ENCODE data around the gene PPP2R2C. TPM values are rescaled to one million over a fixed set of nuclear protein-coding genes. Genes with fewer than 3 reads are reported as not detected.
A peak's percentile ranks its signal among the peaks of the same experiment; 100 is the strongest.

Gene PPP2R2C
- total RNA-seq, 3 donors from 2014 or later = not detected

DNA sequence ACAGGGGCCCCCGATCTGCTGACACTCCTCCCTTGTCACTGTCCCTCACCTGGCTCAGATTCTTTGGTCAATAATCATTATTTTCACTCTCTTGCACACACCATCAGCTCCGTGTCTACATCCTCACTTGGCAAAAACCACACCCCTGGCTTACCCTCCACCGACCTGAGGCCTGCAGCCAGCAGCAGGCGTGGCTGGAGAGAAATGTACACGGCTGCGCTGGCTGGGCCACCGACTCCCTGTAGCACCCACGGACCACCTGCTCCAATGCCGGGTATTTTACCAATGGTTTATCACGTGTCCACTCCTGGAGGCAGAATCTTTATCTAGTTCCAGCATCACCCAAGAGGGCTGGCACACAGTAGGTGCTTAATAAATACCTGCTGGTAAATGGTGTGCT lies 104.3 kb downstream of the PPP2R2C start:
- Mint-ChIP-seq H3K4me3 (no peak overlapping the region), H3K9me3 (no peaks in the 10 kb centered on the region), H3K4me1 (ENCODE audit: low read depth) (no peaks in the 10 kb centered on the region), H3K36me3 (ENCODE audit: insufficient read depth) (no peaks in the 10 kb centered on the region), H3K27me3 (ENCODE audit: low read depth) (peaks cover 13% of the 10 kb centered on the region)
- DNase-seq = no peak
- ATAC-seq = no peak

DNA sequence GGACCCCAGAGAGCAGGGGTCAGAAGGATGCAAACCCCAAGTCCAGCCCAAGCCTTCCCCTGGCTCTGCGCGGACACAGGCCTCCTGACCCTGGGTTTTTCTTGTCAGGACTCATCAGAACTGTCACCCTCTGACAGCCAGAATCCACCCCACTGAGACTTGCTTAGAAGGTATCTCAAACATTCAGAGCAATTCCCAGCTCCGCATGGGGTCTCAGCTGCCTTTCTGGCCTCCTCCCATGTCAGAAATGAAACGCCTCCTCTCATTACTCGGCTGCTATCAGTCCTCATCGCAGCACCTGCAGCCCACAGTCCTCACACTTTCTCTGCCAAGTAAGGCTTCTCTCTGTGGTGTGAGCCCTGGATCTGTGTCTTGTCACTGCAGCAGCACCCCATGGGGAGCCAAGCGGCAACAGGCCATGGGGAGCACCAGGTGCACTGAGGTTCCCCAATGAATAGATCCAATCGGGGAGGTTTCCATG lies 105.0 kb downstream of the PPP2R2C start:
- Mint-ChIP-seq H3K9me3 (no peaks in the 10 kb centered on the region), H3K4me1 (ENCODE audit: low read depth) (no peaks in the 10 kb centered on the region), H3K27me3 (ENCODE audit: low read depth) (peaks cover 13% of the 10 kb centered on the region), H3K4me3 (no peak overlapping the region), H3K36me3 (ENCODE audit: insufficient read depth) (no peaks in the 10 kb centered on the region)
- DNase-seq (no peak), ATAC-seq (no peak)

DNA sequence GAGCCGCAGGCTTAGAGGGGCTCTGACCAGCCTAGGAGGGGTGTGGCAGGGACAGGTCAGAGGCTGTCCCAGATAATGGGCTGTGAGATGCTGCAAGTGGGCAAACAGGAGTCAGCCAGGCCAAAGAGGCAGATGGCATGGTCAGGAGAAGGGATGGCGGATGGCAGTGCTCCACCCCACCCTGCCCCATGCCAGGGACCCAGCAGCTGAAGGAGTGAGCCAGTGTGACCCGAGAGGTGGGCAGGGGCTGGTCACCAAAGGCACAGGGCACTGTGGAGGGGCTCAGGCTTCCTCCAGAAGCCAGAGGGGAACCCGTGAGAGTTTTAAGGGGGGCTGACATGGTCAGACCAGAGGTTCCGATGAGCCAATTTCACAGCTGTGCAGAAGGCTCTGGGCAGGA lies 105.8 kb downstream of the PPP2R2C start:
- H3K4me1 Mint-ChIP-seq (ENCODE audit: low read depth) = no peaks in the 10 kb centered on the region
- peak in 1 of 2 donors; percentile 7 for ATAC-seq
- peaks cover 13% of the 10 kb centered on the region for H3K27me3 Mint-ChIP-seq (ENCODE audit: low read depth)
- no peaks in the 10 kb centered on the region for H3K36me3 Mint-ChIP-seq (ENCODE audit: insufficient read depth)
- DNase-seq = no peak
- no peaks in the 10 kb centered on the region for H3K9me3 Mint-ChIP-seq
- no peak overlapping the region for H3K4me3 Mint-ChIP-seq

DNA sequence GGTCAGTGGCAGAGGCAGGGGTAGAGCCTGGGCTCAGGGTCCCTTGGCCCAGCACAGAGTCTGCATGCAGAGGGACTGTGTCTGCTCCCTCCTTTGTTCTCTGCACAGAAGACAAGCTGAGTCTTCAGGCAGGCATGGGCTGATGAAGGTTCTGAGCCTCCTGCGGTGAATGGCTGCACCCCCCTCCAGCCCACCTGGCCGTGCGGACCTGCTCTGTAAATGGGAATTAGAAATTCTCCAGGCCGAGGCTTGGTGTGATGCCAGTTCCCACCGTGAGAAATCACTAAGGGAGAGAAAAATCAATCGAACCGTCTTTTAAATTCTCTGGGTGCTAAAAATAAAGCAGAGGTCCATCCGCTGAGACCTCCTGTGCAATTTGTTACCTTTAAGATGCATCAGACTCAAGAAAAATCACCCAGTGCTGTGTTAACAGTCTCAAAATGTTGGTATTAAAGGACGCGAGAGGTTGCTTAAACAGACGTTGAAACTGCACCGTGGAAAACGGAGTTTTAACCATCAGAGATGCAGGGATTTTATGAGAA lies 106.8 kb downstream of the PPP2R2C start:
- Mint-ChIP-seq H3K27me3 (ENCODE audit: low read depth) (peaks cover 13% of the 10 kb centered on the region), H3K4me1 (ENCODE audit: low read depth) (no peaks in the 10 kb centered on the region), H3K36me3 (ENCODE audit: insufficient read depth) (no peaks in the 10 kb centered on the region), H3K9me3 (no peaks in the 10 kb centered on the region), H3K4me3 (no peak overlapping the region)
- ATAC-seq = no peak
- DNase-seq = no peak

DNA sequence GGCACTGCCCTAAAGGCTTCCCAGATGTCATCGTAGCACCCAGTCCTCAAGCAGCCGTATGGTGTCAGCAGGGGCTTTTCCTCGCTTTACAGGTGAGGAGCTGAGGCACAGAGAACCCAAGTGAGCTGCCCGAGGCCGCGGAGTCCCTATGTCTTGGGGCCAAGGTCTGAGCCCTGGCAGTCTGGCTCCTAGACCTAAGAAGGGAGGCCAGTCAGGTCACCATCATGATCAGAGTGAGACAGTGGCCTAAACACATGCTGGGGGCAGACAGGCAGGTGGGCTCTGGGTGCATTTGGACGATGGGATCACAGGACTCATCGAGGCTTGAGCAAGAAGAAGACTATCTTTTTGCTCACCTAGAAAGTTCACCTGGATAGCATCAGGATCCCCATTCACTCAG lies 107.8 kb downstream of the PPP2R2C start:
- Mint-ChIP-seq H3K27me3 (ENCODE audit: low read depth) (peaks cover 13% of the 10 kb centered on the region), H3K4me3 (no peak overlapping the region), H3K4me1 (ENCODE audit: low read depth) (no peaks in the 10 kb centered on the region), H3K9me3 (no peaks in the 10 kb centered on the region), H3K36me3 (ENCODE audit: insufficient read depth) (no peaks in the 10 kb centered on the region)
- no peak for ATAC-seq
- no peak for DNase-seq

DNA sequence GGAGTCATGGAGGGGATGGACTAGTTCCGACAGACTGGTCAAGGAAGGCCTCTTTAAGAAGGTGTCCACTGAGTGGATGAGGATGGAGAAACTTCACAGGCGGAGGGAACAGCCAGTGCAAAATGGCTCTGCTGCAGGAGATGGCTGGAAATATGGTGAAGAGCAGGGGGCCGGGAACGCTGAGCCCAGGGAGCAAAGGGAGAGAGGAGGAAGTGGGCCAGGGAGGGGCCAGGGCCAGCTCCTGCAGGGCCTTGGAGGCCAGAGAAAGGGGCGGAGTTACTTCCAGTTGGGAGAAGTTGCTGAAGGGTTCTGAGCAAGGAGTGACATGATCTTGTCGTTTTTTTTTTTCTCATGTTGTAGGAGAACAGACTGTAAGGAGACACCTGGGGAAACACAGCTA lies 108.3 kb downstream of the PPP2R2C start:
- H3K27me3 Mint-ChIP-seq (ENCODE audit: low read depth) = peaks cover 13% of the 10 kb centered on the region
- no peak for DNase-seq
- no peak overlapping the region for H3K4me3 Mint-ChIP-seq
- no peaks in the 10 kb centered on the region for H3K9me3 Mint-ChIP-seq
- ATAC-seq = no peak
- H3K36me3 Mint-ChIP-seq (ENCODE audit: insufficient read depth) = no peaks in the 10 kb centered on the region
- H3K4me1 Mint-ChIP-seq (ENCODE audit: low read depth) = no peaks in the 10 kb centered on the region

DNA sequence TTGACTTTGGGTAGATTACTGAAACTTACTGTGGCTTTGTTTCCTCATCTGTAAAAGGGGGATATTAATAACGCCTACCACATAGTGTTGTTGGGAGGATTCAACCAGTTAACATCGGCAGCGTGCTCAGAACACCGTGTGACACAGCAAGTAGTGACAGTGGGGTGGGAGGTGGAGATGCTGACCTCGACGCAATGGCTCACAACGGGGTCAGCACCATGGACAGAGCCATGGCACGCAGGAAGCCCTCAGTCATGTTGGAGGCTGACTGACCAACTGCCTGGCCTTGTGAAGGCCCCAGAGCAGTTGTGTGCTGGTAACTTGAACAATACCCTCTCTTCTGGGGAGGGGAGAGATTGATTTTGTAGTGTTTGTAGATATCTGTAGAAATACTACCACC lies 109.5 kb downstream of the PPP2R2C start:
- Mint-ChIP-seq H3K4me1 (ENCODE audit: low read depth) (no peaks in the 10 kb centered on the region), H3K4me3 (no peak overlapping the region), H3K36me3 (ENCODE audit: insufficient read depth) (no peaks in the 10 kb centered on the region), H3K9me3 (no peaks in the 10 kb centered on the region), H3K27me3 (ENCODE audit: low read depth) (peaks cover 17% of the 10 kb centered on the region)
- DNase-seq = no peak
- no peak for ATAC-seq

DNA sequence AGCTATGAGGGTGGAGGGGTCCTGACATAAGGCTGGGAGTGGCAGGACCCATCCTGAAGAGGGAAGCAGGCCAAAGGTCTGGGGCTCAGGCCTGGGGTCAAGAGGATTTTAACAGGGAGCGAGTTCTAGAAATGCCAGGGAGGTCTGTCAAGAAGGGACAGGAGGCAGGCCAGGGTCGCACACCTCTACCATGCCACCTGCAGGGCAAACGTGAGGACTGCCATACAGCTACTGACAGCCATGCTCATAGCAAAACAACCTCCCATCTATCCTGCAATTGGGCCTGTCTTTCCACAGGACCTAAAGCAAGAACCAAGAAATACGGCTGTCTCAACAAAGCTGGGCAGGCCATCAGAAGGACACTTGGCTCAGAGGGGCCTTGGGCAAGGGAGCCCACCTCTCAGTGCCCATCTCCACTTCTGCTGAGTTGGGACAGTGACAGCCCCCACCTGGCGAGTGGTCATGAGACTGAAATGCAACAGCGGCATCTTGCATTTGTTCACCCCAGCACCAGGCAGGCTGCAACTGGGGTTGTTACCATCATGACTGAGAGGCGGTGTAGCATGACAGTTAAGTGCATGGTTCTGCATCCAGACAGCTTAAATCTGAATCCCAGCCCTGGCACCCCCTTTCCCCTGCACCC lies 110.0 kb downstream of the PPP2R2C start:
- no peak for DNase-seq
- Mint-ChIP-seq H3K36me3 (ENCODE audit: insufficient read depth) (no peaks in the 10 kb centered on the region), H3K27me3 (ENCODE audit: low read depth) (peaks cover 19% of the 10 kb centered on the region), H3K9me3 (no peaks in the 10 kb centered on the region), H3K4me3 (no peak overlapping the region), H3K4me1 (ENCODE audit: low read depth) (no peaks in the 10 kb centered on the region)
- no peak for ATAC-seq

DNA sequence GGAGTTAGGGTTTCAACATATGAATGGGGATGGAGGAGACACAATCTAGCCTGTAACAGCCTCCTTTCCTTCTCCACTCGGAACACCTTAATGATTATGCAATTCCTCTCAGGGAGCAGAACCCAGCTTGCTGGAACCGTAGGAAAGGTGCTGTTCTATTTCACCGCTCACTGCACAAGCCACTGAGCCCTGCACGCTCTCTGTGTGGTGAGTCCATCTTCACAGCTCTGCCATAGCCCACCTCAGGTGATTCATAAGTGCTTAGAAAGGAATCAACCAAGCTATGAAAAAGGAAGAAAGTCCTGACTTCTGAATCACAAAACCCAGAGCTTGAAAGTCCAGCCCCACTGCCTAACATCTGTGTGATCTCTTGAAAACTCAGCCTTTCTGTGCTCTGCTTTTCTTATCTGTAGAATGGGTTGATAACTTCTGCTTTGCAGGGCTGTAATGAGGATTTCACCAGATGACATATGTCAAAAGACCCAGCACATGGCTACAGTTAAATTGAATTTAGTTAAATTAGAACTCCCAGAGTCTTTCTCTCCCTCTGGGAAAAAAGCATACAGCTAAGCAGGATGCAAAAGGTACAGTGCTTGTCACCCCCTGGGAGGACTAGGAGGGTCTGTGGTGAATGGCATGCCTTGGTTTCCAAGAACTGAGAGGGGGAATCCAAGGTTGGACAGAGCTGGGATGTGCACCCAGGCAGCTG lies 111.2 kb downstream of the PPP2R2C start:
- ATAC-seq = no peak
- Mint-ChIP-seq H3K27me3 (ENCODE audit: low read depth) (peaks cover 15% of the 10 kb centered on the region), H3K4me1 (ENCODE audit: low read depth) (no peaks in the 10 kb centered on the region), H3K4me3 (no peak overlapping the region), H3K36me3 (ENCODE audit: insufficient read depth) (no peaks in the 10 kb centered on the region), H3K9me3 (no peaks in the 10 kb centered on the region)
- DNase-seq = no peak

DNA sequence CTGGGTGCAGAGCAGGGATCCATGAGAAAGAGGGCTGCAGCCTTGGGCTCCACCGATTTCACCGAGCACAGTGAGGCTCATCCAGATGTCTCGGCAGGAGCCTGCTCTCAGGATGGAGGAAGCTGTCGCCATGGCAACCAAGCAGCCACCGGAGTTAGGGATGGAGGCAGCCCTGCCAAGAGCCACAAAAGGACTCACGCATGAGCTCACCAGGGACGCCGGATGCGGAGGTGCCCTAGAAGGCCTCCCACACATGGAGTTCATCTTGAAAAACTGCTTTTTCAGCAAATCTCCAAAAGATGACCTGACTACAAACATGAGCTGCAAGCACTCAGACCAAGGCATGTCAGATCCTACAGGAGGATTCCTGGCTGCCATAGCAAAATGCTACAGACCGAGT lies 112.0 kb downstream of the PPP2R2C start:
- ATAC-seq (no peak), DNase-seq (no peak)
- Mint-ChIP-seq H3K4me3 (no peak overlapping the region), H3K9me3 (no peaks in the 10 kb centered on the region), H3K36me3 (ENCODE audit: insufficient read depth) (no peaks in the 10 kb centered on the region), H3K4me1 (ENCODE audit: low read depth) (no peaks in the 10 kb centered on the region), H3K27me3 (ENCODE audit: low read depth) (peaks cover 16% of the 10 kb centered on the region)

DNA sequence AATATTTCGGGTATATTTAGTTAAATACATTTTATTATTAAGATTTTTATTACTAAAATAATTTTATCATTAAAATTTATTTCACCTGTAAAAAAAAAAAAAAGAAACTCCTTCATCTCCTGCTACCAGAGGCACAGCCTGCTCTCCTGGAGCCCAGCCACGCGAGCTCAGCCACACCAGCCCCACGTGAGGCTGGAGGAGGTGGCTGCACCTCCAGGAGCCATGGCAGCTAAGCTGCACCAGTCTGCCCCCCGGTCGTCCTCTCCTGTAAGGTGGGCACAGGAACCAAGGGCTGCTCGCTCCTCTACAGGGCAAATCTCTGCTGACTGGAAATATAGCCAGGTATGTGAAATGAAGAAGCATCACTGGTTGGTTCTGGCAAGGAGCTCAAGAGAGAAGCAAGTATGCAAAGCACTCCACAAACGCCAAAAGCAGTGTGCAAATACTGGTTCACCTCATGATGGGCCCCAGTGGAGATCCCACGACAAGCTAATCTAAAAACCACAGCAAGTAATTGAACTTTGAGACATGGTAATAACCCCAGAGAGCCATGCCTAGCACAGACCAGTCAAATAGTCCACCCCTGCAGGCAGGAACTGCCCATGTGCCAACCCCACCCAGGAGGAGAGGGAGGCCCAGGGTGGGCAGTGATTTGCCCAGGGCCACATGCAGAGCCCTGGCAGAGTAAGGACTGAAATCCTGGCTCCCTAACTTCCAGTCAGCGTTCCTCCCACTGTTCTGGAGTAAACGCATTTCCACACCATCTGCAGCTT lies 112.7 kb downstream of the PPP2R2C start:
- no peak overlapping the region for H3K4me3 Mint-ChIP-seq
- no peaks in the 10 kb centered on the region for H3K9me3 Mint-ChIP-seq
- H3K36me3 Mint-ChIP-seq (ENCODE audit: insufficient read depth) = no peaks in the 10 kb centered on the region
- no peaks in the 10 kb centered on the region for H3K4me1 Mint-ChIP-seq (ENCODE audit: low read depth)
- H3K27me3 Mint-ChIP-seq (ENCODE audit: low read depth) = peaks cover 20% of the 10 kb centered on the region
- DNase-seq = no peak
- ATAC-seq = no peak

DNA sequence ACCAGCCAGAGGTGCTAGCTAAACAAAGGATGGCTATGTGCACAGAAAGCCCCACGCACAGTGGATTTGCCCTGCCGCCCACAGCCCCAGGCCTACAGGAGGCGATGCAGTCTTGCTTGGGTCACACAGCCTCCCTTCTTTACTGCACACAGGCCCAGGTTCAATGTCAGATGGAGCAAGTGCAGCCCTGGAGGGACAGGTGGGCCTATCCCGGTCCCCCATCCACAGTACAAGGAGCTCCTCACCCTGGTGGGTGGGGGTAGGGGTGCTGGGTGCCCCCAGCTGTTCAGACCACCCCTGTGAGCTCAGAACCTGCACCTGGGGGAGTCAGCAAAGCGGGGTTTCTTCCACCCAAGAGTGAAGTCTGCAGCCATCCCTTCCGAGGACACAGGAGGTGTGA lies 114.9 kb downstream of the PPP2R2C start:
- DNase-seq (no peak), ATAC-seq (no peak)
- peaks cover 27% of the 10 kb centered on the region for H3K27me3 Mint-ChIP-seq (ENCODE audit: low read depth)
- no peaks in the 10 kb centered on the region for H3K36me3 Mint-ChIP-seq (ENCODE audit: insufficient read depth)
- no peaks in the 10 kb centered on the region for H3K9me3 Mint-ChIP-seq
- no peak overlapping the region for H3K4me3 Mint-ChIP-seq
- no peaks in the 10 kb centered on the region for H3K4me1 Mint-ChIP-seq (ENCODE audit: low read depth)

DNA sequence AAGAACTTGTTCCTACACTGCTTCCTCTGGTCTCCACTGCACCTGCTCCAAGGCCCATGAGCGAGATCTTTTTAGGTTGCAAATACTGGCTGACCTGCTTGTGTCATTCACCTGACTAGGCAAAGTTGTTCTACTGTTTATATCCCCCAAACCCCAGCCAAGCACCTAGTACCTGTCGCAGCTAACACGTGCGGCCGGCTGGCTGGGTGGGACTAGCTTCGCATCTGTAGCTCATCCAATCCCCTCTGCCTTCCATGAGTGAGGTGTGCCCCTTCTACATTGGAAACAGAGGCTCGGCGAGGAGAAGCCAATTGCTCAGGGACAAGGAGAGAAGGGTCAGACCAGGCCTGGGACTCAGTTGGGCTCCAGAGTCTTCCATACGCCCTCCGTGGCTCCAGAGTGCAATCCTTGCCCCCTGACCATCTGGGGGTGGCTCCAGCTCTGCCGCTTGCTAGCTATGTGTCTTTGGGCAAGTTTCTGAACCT lies 116.3 kb downstream of the PPP2R2C start:
- Mint-ChIP-seq H3K4me1 (ENCODE audit: low read depth) (no peaks in the 10 kb centered on the region), H3K27me3 (ENCODE audit: low read depth) (peaks cover 34% of the 10 kb centered on the region), H3K9me3 (no peaks in the 10 kb centered on the region), H3K36me3 (ENCODE audit: insufficient read depth) (no peaks in the 10 kb centered on the region), H3K4me3 (no peak overlapping the region)
- ATAC-seq = no peak
- no peak for DNase-seq

DNA sequence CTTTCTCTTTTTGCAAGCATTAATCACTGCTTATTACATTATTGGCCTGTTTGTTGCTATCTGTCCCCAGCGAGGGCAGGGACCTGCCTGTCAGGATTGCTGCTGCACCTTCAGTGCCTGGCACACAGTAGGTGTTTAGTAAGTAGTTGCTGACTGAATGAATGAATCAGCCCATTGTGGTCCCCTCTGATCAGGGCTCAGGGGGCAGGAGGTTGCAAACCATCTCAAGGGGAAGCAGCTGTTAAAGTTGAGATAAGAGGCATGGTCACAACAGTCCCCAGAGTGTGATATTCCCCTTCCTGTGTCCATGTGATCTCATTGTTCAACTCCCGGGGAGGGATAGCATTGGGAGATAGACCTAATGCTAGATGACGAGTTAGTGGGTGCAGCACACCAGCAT lies 117.4 kb downstream of the PPP2R2C start:
- Mint-ChIP-seq H3K9me3 (no peaks in the 10 kb centered on the region), H3K36me3 (ENCODE audit: insufficient read depth) (no peaks in the 10 kb centered on the region), H3K27me3 (ENCODE audit: low read depth) (peaks cover 38% of the 10 kb centered on the region), H3K4me1 (ENCODE audit: low read depth) (no peaks in the 10 kb centered on the region), H3K4me3 (no peak overlapping the region)
- ATAC-seq = no peak
- no peak for DNase-seq

Data from activated T-cell treated with anti-CD3 and anti-CD28 coated beads, Interleukin-2, amount 50 U/mL, for 4 hours (primary cell).